H1 (cell line): Measurements from ENCODE around the gene PEX5L. TPM values are rescaled to one million over a fixed set of nuclear protein-coding genes. Genes with fewer than 3 reads are reported as not detected.

Experiments used
- CTCF ChIA-PET: fragments of 300-600 bp; sonication (Branson Sonifier 250); formaldehyde crosslinking; loops from one replicate; lab custom pipeline; 2021; ENCODE audit not compliant: partially characterized antibody; lab: Charles Lee
- POLR2A ChIA-PET: fragments of 300-600 bp; sonication (Branson Sonifier 250); formaldehyde crosslinking; loops from one replicate; lab custom pipeline; 2021; ENCODE audit warnings: inconsistent platforms; ENCODE audit not compliant: partially characterized antibody; lab: Charles Lee
- DNase-seq, 2 experiments: peaks; one replicate each; pipeline versions ENCODE4 v3.0.0 to v3.0.0-alpha.2; 2010 to 2022; ENCODE audit warnings: low spot score in 2 of 2, low read depth in 1 of 2, mixed read lengths in 1 of 2
- FAIRE-seq: peaks from 2 replicates; lab custom pipeline; 2011; peaks lifted over from hg19 to GRCh38; lab: Jason Lieb, UNC
- H2AFZ ChIP-seq: 2 replicates; pipeline ENCODE4 v1.8.1; 2012; ENCODE audit warnings: low read length, inconsistent platforms
- H2AK5ac ChIP-seq: 2 replicates; pipeline ENCODE4 v1.6.1; 2013; ENCODE audit warnings: low read depth, low read length
- H2BK120ac ChIP-seq: replicated peaks from 2 replicates; pipeline ENCODE3; 2013; ENCODE audit warnings: low read depth, low read length, inconsistent platforms
- H2BK12ac ChIP-seq: 2 replicates; pipeline ENCODE4 v1.6.1; 2013; ENCODE audit warnings: low read depth, low read length
- H2BK15ac ChIP-seq: 2 replicates; pipeline ENCODE4 v1.6.1; 2013; ENCODE audit warnings: low read length
- H2BK20ac ChIP-seq: 2 replicates; pipeline ENCODE4 v1.6.1; 2013; ENCODE audit warnings: low read length
- H2BK5ac ChIP-seq: 2 replicates; pipeline ENCODE4 v1.6.1; 2013; ENCODE audit warnings: low read depth, low read length
- H3K14ac ChIP-seq: 2 replicates; pipeline ENCODE4 v1.6.1; 2013; ENCODE audit warnings: inconsistent platforms; ENCODE audit not compliant: insufficient read length
- H3K18ac ChIP-seq: 2 replicates; pipeline ENCODE4 v1.6.1; 2013; ENCODE audit warnings: low read length; ENCODE audit errors: extremely low read depth
- H3K23ac ChIP-seq: 2 replicates; pipeline ENCODE4 v1.6.1; 2013; ENCODE audit warnings: inconsistent platforms; ENCODE audit not compliant: insufficient read length
- H3K23me2 ChIP-seq: 2 replicates; pipeline ENCODE4 v1.6.1; 2013; ENCODE audit warnings: low read depth, low read length
- H3K27ac ChIP-seq: 2 replicates; pipeline ENCODE4 v1.6.1; 2011; ENCODE audit warnings: low read depth, low read length, inconsistent platforms
- H3K27me3 ChIP-seq, 4 experiments: replicated peaks in 1 of 4; 1 replicate in 1 of 4; 2 replicates in 3 of 4; pipeline versions ENCODE4 v1.6.1 to v1.8.1; 2011 to 2013; ENCODE audit warnings: low read length in 3 of 4, mild to moderate bottlenecking in 3 of 4, inconsistent platforms in 2 of 4, mixed read lengths in 2 of 4, moderate library complexity in 1 of 4; ENCODE audit not compliant: control insufficient read depth in 3 of 4, insufficient read depth in 3 of 4; ENCODE audit errors: extremely low read depth in 1 of 4
- H3K36me3 ChIP-seq, 4 experiments: 2 replicates each; pipeline versions ENCODE4 v1.6.1 to v1.8.1; 2011 to 2013; ENCODE audit warnings: mild to moderate bottlenecking in 4 of 4, low read length in 3 of 4, moderate library complexity in 2 of 4, control low read depth in 1 of 4, inconsistent platforms in 1 of 4; ENCODE audit not compliant: insufficient read depth in 4 of 4, control insufficient read depth in 2 of 4
- H3K4ac ChIP-seq: replicated peaks from 2 replicates; pipeline ENCODE3; 2013; ENCODE audit warnings: low read length, low read depth, mixed read lengths, inconsistent platforms; ENCODE audit not compliant: insufficient read length
- H3K4me1 ChIP-seq, 4 experiments: replicated peaks in 1 of 4; 1 replicate in 1 of 4; 2 replicates in 3 of 4; pipeline versions ENCODE4 v1.6.1 to v1.8.1; 2011 to 2013; ENCODE audit warnings: low read length in 3 of 4, inconsistent platforms in 2 of 4, mixed read lengths in 1 of 4; ENCODE audit not compliant: insufficient read depth in 4 of 4, control insufficient read depth in 3 of 4
- H3K4me2 ChIP-seq, 2 experiments: 2 replicates each; pipeline versions ENCODE4 v1.6.1 to v1.8.1; 2011 to 2013; ENCODE audit warnings: low read depth in 2 of 2, low read length in 2 of 2, control low read depth in 1 of 2, inconsistent platforms in 1 of 2, mild to moderate bottlenecking in 1 of 2; ENCODE audit not compliant: insufficient read depth in 1 of 2
- H3K4me3 ChIP-seq, 4 experiments: fragments of 200-600, 300-600 bp in 1 of 4; sonication (generic), shearing (Covaris generic), sonication (Bioruptor Twin) in 1 of 4; 2 replicates each; pipeline versions ENCODE4 v1.5.1 to v1.8.1; 2011 to 2016; ENCODE audit warnings: low read length in 4 of 4, low read depth in 3 of 4, control low read depth in 2 of 4, inconsistent platforms in 2 of 4, mild to moderate bottlenecking in 2 of 4, mixed read lengths in 1 of 4, moderate library complexity in 1 of 4; ENCODE audit not compliant: insufficient read depth in 2 of 4; ENCODE audit errors: extremely low read depth in 1 of 4
- H3K56ac ChIP-seq: replicated peaks from 2 replicates; pipeline ENCODE3; 2013; ENCODE audit warnings: low read depth, mild to moderate bottlenecking, mixed read lengths, low read length, inconsistent platforms; ENCODE audit not compliant: insufficient read length
- H3K79me1 ChIP-seq: 2 replicates; pipeline ENCODE4 v1.6.1; 2013; ENCODE audit warnings: low read depth, low read length, control low read depth
- H3K79me2 ChIP-seq, 2 experiments: 2 replicates each; pipeline versions ENCODE4 v1.6.1 to v1.8.1; 2012 to 2013; ENCODE audit warnings: low read length in 2 of 2, mild to moderate bottlenecking in 2 of 2, inconsistent platforms in 1 of 2; ENCODE audit not compliant: insufficient read depth in 2 of 2, control insufficient read depth in 1 of 2
- H3K9ac ChIP-seq, 4 experiments: replicated peaks in 1 of 4; 1 replicate in 1 of 4; 2 replicates in 3 of 4; pipeline versions ENCODE4 v1.6.1 to v1.8.1; 2011 to 2013; ENCODE audit warnings: low read depth in 3 of 4, low read length in 3 of 4, control low read depth in 2 of 4, mild to moderate bottlenecking in 2 of 4, moderate library complexity in 2 of 4, inconsistent platforms in 1 of 4; ENCODE audit errors: extremely low read depth in 1 of 4
- H3K9me3 ChIP-seq, 2 experiments: 2 replicates each; pipeline versions ENCODE4 v1.6.1 to v1.8.1; 2012 to 2013; ENCODE audit warnings: mild to moderate bottlenecking in 2 of 2, moderate library complexity in 2 of 2, control low read depth in 1 of 2, inconsistent platforms in 1 of 2, low read depth in 1 of 2, low read length in 1 of 2, mixed read lengths in 1 of 2; ENCODE audit not compliant: insufficient read depth in 2 of 2
- H4K20me1 ChIP-seq, 2 experiments: replicated peaks in 1 of 2; 2 replicates each; pipeline versions ENCODE3 to v1.8.1; 2011 to 2013; ENCODE audit warnings: inconsistent platforms in 2 of 2, low read length in 2 of 2, mild to moderate bottlenecking in 1 of 2; ENCODE audit not compliant: insufficient read depth in 2 of 2, control insufficient read depth in 1 of 2
- H4K5ac ChIP-seq: 2 replicates; pipeline ENCODE4 v1.6.1; 2013; ENCODE audit warnings: low read length, low read depth, mixed read lengths, inconsistent platforms; ENCODE audit not compliant: insufficient read length
- H4K8ac ChIP-seq: 2 replicates; pipeline ENCODE4 v1.8.0; 2013; ENCODE audit warnings: mild to moderate bottlenecking, moderate library complexity, low read length, inconsistent platforms; ENCODE audit not compliant: insufficient read depth; ENCODE audit errors: extremely low read depth
- H4K91ac ChIP-seq: replicated peaks from 2 replicates; pipeline ENCODE3; 2013; ENCODE audit warnings: low read length, mixed read lengths, inconsistent platforms; ENCODE audit not compliant: insufficient read length
- CEBPB ChIP-seq: IDR thresholded peaks from 2 replicates; pipeline ENCODE4 v1.6.1; 2012; ENCODE audit warnings: low read depth, low read length
- CHD1 ChIP-seq: IDR thresholded peaks from 2 replicates; pipeline ENCODE4 v1.6.1; 2012; ENCODE audit warnings: low read depth, low read length, improper control_type of control experiment
- EP300 ChIP-seq, 2 experiments: IDR thresholded peaks; 1 replicate in 1 of 2; 2 replicates in 1 of 2; pipeline ENCODE4 v1.6.1; 2011 to 2012; ENCODE audit warnings: low read depth in 2 of 2, low read length in 2 of 2, mild to moderate bottlenecking in 2 of 2, borderline replicate concordance in 1 of 2, inconsistent platforms in 1 of 2, moderate library complexity in 1 of 2
- EZH2 ChIP-seq: fragments of 200-600 bp; sonication (generic); IDR thresholded peaks from 2 replicates; pipeline ENCODE4 v1.7.1; 2012; ENCODE audit warnings: low read depth, mild to moderate bottlenecking, moderate library complexity, low read length, inconsistent platforms; ENCODE audit not compliant: severe bottlenecking
- FOSL1 ChIP-seq: IDR thresholded peaks from 2 replicates; pipeline ENCODE4 v1.6.1; 2011; ENCODE audit warnings: mild to moderate bottlenecking, low read depth, low read length, moderate library complexity; ENCODE audit not compliant: insufficient read depth
- JUN ChIP-seq: IDR thresholded peaks from 2 replicates; pipeline ENCODE4 v1.6.1; 2011; ENCODE audit warnings: low read depth, mild to moderate bottlenecking, improper control_type of control experiment, low read length
- JUND ChIP-seq: IDR thresholded peaks from 2 replicates; pipeline ENCODE4 v1.6.1; 2011; ENCODE audit warnings: mild to moderate bottlenecking, improper control_type of control experiment, low read length
- KDM5A ChIP-seq: fragments of 200-600 bp; IDR thresholded peaks from 2 replicates; pipeline ENCODE4 v1.7.1; 2012; ENCODE audit warnings: mild to moderate bottlenecking, low read length, inconsistent platforms, mixed read lengths
- NANOG ChIP-seq: IDR thresholded peaks from 2 replicates; pipeline ENCODE4 v1.6.1; 2011; ENCODE audit warnings: low read length, low read depth, mild to moderate bottlenecking, inconsistent platforms; ENCODE audit not compliant: insufficient read depth, poor library complexity, severe bottlenecking
- RBBP5 ChIP-seq: IDR thresholded peaks from 2 replicates; pipeline ENCODE4 v1.7.1; 2012; ENCODE audit warnings: low read depth, mild to moderate bottlenecking, inconsistent platforms, low read length, moderate library complexity, borderline replicate concordance
- RXRA ChIP-seq: IDR thresholded peaks from 2 replicates; pipeline ENCODE4 v1.6.1; 2011; ENCODE audit warnings: low read depth, mild to moderate bottlenecking, low read length, moderate library complexity; ENCODE audit not compliant: insufficient read depth
- TAF1 ChIP-seq: IDR thresholded peaks from 2 replicates; pipeline ENCODE4 v1.6.1; 2011; ENCODE audit warnings: mild to moderate bottlenecking, low read depth, low read length
- TAF7 ChIP-seq: optimal IDR thresholded peaks from 2 replicates; pipeline ENCODE3; 2011; ENCODE audit warnings: low read depth, mild to moderate bottlenecking, inconsistent platforms, low read length, moderate library complexity, borderline replicate concordance
- TEAD4 ChIP-seq: IDR thresholded peaks from 2 replicates; pipeline ENCODE4 v1.6.1; 2012; ENCODE audit warnings: low read depth, low read length, inconsistent platforms, mixed read lengths
- WGBS, 2 experiments: shearing (Covaris generic) in 1 of 2; methylation state at CpG; one replicate each; pipeline versions ENCODE4 v1.1.6 to v1.1.7; 2013 to 2015; ENCODE audit warnings: low lambda C conversion rate in 2 of 2, mixed read lengths in 2 of 2, inconsistent platforms in 1 of 2, low coverage in 1 of 2, missing lambda C conversion rate in 1 of 2; ENCODE audit not compliant: insufficient replicate concordance in 2 of 2, insufficient coverage in 1 of 2, insufficient read length in 1 of 2; ENCODE audit errors: extremely low coverage in 1 of 2, missing lambda C conversion rate in 1 of 2; 5-methylcytosine and 5-hydroxymethylcytosine counted together
- polyA plus RNA-seq, 7 experiments: library from polyadenylated mRNA; depleted of rRNA in 3 of 7; stranded (reverse) in 5 of 7; unstranded in 2 of 7; fragments of >200 nt in 5 of 7; fragments of 200-250 nt in 2 of 7; gene quantifications; 1 replicate in 5 of 7; 2 replicates in 1 of 7; 4 replicates in 1 of 7; pipeline versions ENCODE4 v1.2.1 to v1.2.3, GENCODE V29; 2011 to 2013; ENCODE audit warnings: missing spikeins in 2 of 7, mixed read lengths in 2 of 7
- total RNA-seq: library from RNA; stranded (reverse); fragmentation: NEBNext Ultra II Directional; extraction: Animal tissue kit (Norgen Biotek cat#: 25700); gene quantifications from 2 replicates; pipeline ENCODE4 v1.2.1, GENCODE V29; 2021

PEX5L gene
- total and polyA plus RNA-seq, 2 of the 8 experiments (the other 6 are each of a cell fraction or from before 2014, with no cell fraction given) = 0.80 to 4.2 TPM

- Histone ChIP-seq H3K23me2 (no peaks in the 10 kb centered on the region), H3K23ac (no peak overlapping the region), H3K79me1 (peaks cover 3% of the 10 kb centered on the region), H3K79me2 (no peaks in the 10 kb centered on the region), H3K4ac (no peak overlapping the region), H2BK15ac (no peak overlapping the region), H3K56ac (no peak overlapping the region), H4K8ac (no peak overlapping the region), H2BK20ac (no peak overlapping the region), H4K20me1 (no peaks in the 10 kb centered on the region), H2BK5ac (no peak overlapping the region), H2BK120ac (no peak overlapping the region), H3K4me1 (no peaks in the 10 kb centered on the region), H2BK12ac (no peak overlapping the region), H3K27ac (no peak overlapping the region), H3K9me3 (no peaks in the 10 kb centered on the region), H2AFZ (no peak overlapping the region), H3K14ac (no peak overlapping the region), H4K5ac (no peak overlapping the region), H2AK5ac (no peak overlapping the region), H3K36me3 (peaks cover 0 to under 1% (median 0%) of the 10 kb centered on the region in 4 experiments; a peak in 3 of 8 replicates), H3K9ac (no peak overlapping the region), H3K4me2 (no peak overlapping the region), H3K4me3 (no peak overlapping the region), H3K27me3 (no peaks in the 10 kb centered on the region), H3K18ac (no peak overlapping the region), H4K91ac (no peak overlapping the region)
- DNase-seq (no peak), FAIRE-seq (no peak)
- 94% methylated on average over 1 of the region's 1 CpG; no CpG with 5 or more reads in 1 of the 2 experiments for WGBS, 2 experiments
- TF ChIP-seq TAF7 (no peak), FOSL1 (no peak), NANOG (no peak), EZH2 (no peak), KDM5A (no peak), EP300 (IDR thresholded peaks at IDR 0.05; ENCODE audit: borderline replicate concordance in 1 of 2, low read depth in 2 of 2, low read length in 2 of 2) (no peak), RBBP5 (no peak), CHD1 (no peak), JUN (no peak), JUND (no peak), TAF1 (no peak), TEAD4 (no peak), CEBPB (no peak), RXRA (no peak)
- CTCF ChIA-PET = no interaction called here
- POLR2A ChIA-PET = no interaction called here
Observed at GRCh38 chr3:179788996-179789395, 247.7 kb downstream of the PEX5L start.
